Activated T-cell treated with anti-CD3 and anti-CD28 coated beads, Interleukin-2, amount 50 U/mL, for 4 hours (primary cell): ENCODE measurements around the gene UBAP2L. TPM values are rescaled to one million over a fixed set of nuclear protein-coding genes. Genes with fewer than 3 reads are reported as not detected.
A peak's percentile ranks its signal among the peaks of the same experiment; 100 is the strongest.
"Not testable (repeated sequence)": the region's sequence is repeated elsewhere in the genome, so short reads cannot be mapped to it uniquely, and the experiment has no call there.

ENCODE experiments used
- ATAC-seq, 2 donors: fragments of 200-7000 bp; cut with Tn5 transposase; one replicate each; pipeline ENCODE4 v1.10.0; 2021
- DNase-seq: peaks from one replicate; pipeline ENCODE4 v3.0.0-alpha.2; 2020
- H3K27me3 Mint-ChIP-seq: one replicate; pipeline ENCODE4 v1.8.0; 2021; ENCODE audit warnings: low read depth, mixed read lengths
- H3K36me3 Mint-ChIP-seq: one replicate; pipeline ENCODE4 v1.8.0; 2022; ENCODE audit warnings: mixed read lengths; ENCODE audit not compliant: insufficient read depth
- H3K4me1 Mint-ChIP-seq: one replicate; pipeline ENCODE4 v1.8.0; 2021; ENCODE audit warnings: low read depth, mixed read lengths
- H3K4me3 Mint-ChIP-seq: one replicate; pipeline ENCODE4 v1.8.0; 2021; ENCODE audit warnings: mild to moderate bottlenecking, moderate library complexity, mixed read lengths
- H3K9me3 Mint-ChIP-seq: one replicate; pipeline ENCODE4 v1.8.0; 2021; ENCODE audit warnings: mixed read lengths
- total RNA-seq, 3 donors: library from RNA; stranded (reverse); gene quantifications; one replicate each; pipeline ENCODE4 v1.2.1, GENCODE V29; 2021

Gene UBAP2L
- total RNA-seq, 3 donors from 2014 or later, result 299 to 328 (median 318) TPM

- no peak overlapping the region for H3K4me3 Mint-ChIP-seq
- H3K4me1 Mint-ChIP-seq, result no peaks in the 10 kb centered on the region
- no peaks in the 10 kb centered on the region for H3K9me3 Mint-ChIP-seq
- no peak for ATAC-seq
- DNase-seq, result no peak
- no peaks in the 10 kb centered on the region for H3K27me3 Mint-ChIP-seq
- peaks cover 59% of the 10 kb centered on the region for H3K36me3 Mint-ChIP-seq
Observed at GRCh38 chr1:154253671-154254070, 32.9 kb downstream of the UBAP2L start.

DNA sequence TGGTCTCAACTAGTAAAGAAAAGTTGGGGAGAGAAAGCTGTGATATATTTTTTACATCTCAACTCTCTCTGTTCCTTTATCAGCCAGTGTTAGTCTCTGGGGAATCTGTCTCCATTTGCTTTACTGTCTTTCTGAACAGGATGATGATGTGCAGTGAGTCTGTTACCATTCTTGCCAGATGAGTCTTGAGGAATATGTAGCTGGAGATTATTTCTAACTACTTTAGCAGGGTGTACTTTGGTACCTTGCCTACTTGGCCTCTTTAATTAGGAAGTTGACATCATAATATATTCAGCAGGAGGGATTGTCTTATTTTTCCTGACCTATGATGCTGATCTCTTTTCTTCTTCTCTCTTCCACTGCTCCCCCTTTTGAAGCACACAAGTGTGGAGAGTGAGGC lies 35.9 kb downstream of the UBAP2L start:
- H3K9me3 Mint-ChIP-seq, result no peaks in the 10 kb centered on the region
- H3K27me3 Mint-ChIP-seq, result no peaks in the 10 kb centered on the region
- DNase-seq (no peak), ATAC-seq (no peak)
- H3K4me3 Mint-ChIP-seq, result no peak overlapping the region
- H3K4me1 Mint-ChIP-seq, result peaks cover under 1% of the 10 kb centered on the region
- H3K36me3 Mint-ChIP-seq, result peaks cover 56% of the 10 kb centered on the region

- Mint-ChIP-seq H3K27me3 (no peaks in the 10 kb centered on the region), H3K4me1 (peaks cover 17% of the 10 kb centered on the region), H3K9me3 (no peaks in the 10 kb centered on the region), H3K36me3 (peaks cover 69% of the 10 kb centered on the region), H3K4me3 (no peak overlapping the region)
- ATAC-seq (no peak), DNase-seq (no peak)
Observed at GRCh38 chr1:154258784-154259183, 38.0 kb downstream of the UBAP2L start.

DNA sequence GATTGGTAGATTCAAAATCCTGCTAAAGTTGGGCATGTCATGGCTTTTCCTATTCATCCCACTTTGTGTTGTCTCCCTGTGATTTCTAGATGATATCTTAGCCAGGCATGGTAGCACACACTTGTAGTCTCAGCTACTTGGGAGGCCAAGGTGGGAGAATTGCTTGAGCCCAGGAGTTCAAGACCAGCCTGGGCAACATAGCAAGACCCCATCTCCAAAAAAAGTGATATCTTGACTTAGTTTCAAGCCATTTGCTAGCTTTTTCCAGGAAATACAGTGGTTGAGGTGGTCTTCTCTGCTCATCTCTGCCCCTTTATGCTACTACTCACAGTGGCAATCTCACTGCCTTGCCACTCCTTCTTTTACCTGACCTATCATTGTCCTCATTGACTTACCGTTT lies 39.4 kb downstream of the UBAP2L start:
- peaks cover 71% of the 10 kb centered on the region for H3K36me3 Mint-ChIP-seq
- DNase-seq, result no peak
- H3K27me3 Mint-ChIP-seq, result no peaks in the 10 kb centered on the region
- H3K4me1 Mint-ChIP-seq, result peaks cover 30% of the 10 kb centered on the region
- no peak overlapping the region for H3K4me3 Mint-ChIP-seq
- ATAC-seq, result no peak
- no peaks in the 10 kb centered on the region for H3K9me3 Mint-ChIP-seq

- DNase-seq, result no peak
- Mint-ChIP-seq H3K9me3 (no peaks in the 10 kb centered on the region), H3K4me1 (peaks cover 44% of the 10 kb centered on the region), H3K27me3 (no peaks in the 10 kb centered on the region), H3K36me3 (peaks cover 50% of the 10 kb centered on the region), H3K4me3 (peak overlapping the region; percentile 24)
- ATAC-seq, result no peak
Observed at GRCh38 chr1:154263465-154264332, 42.9 kb downstream of the UBAP2L start.

DNA sequence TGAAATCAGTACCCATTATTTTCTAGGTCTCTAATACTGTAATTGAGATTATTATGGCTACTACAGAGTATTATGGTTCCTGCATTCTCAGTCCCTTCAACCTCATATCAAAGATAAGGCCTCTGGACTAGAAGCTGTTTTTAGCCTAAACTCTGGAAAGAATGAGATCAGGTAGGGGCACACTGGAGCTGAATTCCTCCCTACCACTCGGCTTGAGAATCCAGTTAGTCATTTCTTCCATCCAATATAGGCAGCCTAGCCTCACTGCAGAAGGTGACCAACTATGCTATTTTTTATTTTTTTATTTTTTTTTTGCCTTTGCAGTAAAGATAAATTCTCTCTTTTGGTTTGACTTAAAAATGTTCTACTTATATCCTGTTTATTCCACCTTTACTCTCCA lies 43.7 kb downstream of the UBAP2L start:
- Mint-ChIP-seq H3K4me1 (peaks cover 44% of the 10 kb centered on the region), H3K36me3 (peaks cover 54% of the 10 kb centered on the region), H3K9me3 (no peaks in the 10 kb centered on the region), H3K4me3 (no peak overlapping the region), H3K27me3 (no peaks in the 10 kb centered on the region)
- DNase-seq (no peak), ATAC-seq (no peak)

DNA sequence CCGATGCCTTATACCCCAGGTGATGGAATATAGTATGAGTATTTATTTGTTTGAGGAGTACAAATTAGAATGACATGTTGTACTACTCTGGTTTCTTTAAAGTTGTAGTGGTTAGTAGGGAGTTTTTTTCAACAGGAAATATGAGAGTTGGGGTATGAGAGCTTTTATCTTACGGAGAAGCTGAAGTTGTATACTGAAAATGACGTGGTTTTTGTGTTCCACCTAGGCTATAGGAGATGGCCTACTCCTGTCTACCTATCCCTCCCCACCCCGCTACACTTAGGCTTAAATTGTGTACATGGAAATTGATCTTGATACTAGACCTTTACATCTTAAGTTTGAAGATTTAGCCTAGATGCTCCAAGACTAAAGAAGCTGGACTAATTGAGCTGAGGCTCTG lies 44.8 kb downstream of the UBAP2L start:
- peak; percentile 77 to 81 for ATAC-seq

GRCh38 chr1:154270833-154271232 lies 50.1 kb downstream of the UBAP2L start:
- Mint-ChIP-seq H3K36me3 (peaks cover 37% of the 10 kb centered on the region), H3K27me3 (no peaks in the 10 kb centered on the region), H3K4me1 (peaks cover 46% of the 10 kb centered on the region), H3K4me3 (no peak overlapping the region), H3K9me3 (no peaks in the 10 kb centered on the region)
- no peak for ATAC-seq
- no peak for DNase-seq

More for the DNA sequence above, 44.8 kb downstream of the UBAP2L start:
- Mint-ChIP-seq H3K36me3 (peaks cover 54% of the 10 kb centered on the region), H3K9me3 (no peaks in the 10 kb centered on the region), H3K27me3 (no peaks in the 10 kb centered on the region), H3K4me3 (peak overlapping the region; percentile 29), H3K4me1 (peaks cover 44% of the 10 kb centered on the region)
- no peak for DNase-seq

- Mint-ChIP-seq H3K4me3 (peak within 1 kb of the TSS; percentile 99), H3K36me3 (peaks cover 34% of the 10 kb centered on the region), H3K9me3 (no peaks in the 10 kb centered on the region), H3K27me3 (no peaks in the 10 kb centered on the region), H3K4me1 (peaks cover 38% of the 10 kb centered on the region)
- DNase-seq (peak; percentile 96), ATAC-seq (peak; percentile 88 to 96)
Observed at GRCh38 chr1:154272217-154272998, 51.7 kb downstream of the UBAP2L start, which contains the start of gene HAX1. TSS of gene HAX1 (plus strand) at chr1:154272629. CDS start at chr1:154272724, 95 bp downstream.

GRCh38 chr1:154272999-154273563 lies 52.3 kb downstream of the UBAP2L start:
- no peaks in the 10 kb centered on the region for H3K9me3 Mint-ChIP-seq
- ATAC-seq (no peak), DNase-seq (no peak)
- peak overlapping the region; percentile 99 for H3K4me3 Mint-ChIP-seq
- no peaks in the 10 kb centered on the region for H3K27me3 Mint-ChIP-seq
- peaks cover 38% of the 10 kb centered on the region for H3K4me1 Mint-ChIP-seq
- peaks cover 34% of the 10 kb centered on the region for H3K36me3 Mint-ChIP-seq

DNA sequence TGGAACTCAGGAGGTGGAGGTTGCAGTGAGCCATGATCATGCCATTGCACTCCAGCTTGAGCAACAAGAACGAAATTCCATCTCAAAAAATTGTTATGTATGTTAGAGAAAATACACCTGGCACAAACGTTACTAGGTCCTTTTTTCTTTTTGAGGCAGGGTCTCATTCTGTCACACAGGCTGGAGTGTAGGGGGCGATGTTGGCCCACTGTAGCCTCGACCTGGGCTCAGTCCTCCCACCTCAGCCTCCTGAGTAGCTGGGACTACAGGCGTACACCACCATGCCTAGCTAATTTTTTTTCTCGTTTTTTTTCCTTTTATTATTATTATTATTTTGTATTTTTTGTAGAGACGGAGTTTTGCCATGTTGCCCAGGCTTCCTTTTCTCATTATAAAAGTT lies 56.0 kb downstream of the UBAP2L start:
- peaks cover 17% of the 10 kb centered on the region for H3K36me3 Mint-ChIP-seq
- H3K4me1 Mint-ChIP-seq, result peaks cover 28% of the 10 kb centered on the region
- DNase-seq (no peak), ATAC-seq (no peak)
- H3K4me3 Mint-ChIP-seq, result no peak overlapping the region
- H3K9me3 Mint-ChIP-seq, result no peaks in the 10 kb centered on the region
- no peaks in the 10 kb centered on the region for H3K27me3 Mint-ChIP-seq

GRCh38 chr1:154287591-154287990 lies 66.8 kb downstream of the UBAP2L start:
- not testable (repeated sequence) for H3K9me3 Mint-ChIP-seq, H3K4me3 Mint-ChIP-seq, H3K4me1 Mint-ChIP-seq, ATAC-seq, DNase-seq, H3K36me3 Mint-ChIP-seq, H3K27me3 Mint-ChIP-seq

DNA sequence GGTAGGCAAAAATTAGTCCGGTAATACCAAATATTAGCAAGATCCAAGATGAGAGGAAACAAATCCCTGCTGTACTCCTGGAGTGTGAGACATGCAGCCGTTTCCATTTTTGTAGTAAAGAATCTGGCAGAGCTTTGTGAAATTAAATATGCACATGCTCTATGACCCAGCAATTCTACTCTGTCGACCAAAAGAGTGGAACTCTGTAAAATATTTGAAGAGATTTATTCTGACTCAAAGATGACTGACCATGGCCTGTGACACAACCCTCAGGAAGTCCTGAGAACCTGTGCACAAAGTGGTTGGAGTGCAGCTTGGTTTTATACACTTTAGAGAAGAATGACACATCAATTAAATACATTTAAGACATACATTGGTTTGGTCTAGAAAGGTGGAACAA lies 67.9 kb downstream of the UBAP2L start:
- Mint-ChIP-seq H3K4me3 (no peak overlapping the region), H3K36me3 (no peaks in the 10 kb centered on the region), H3K4me1 (no peaks in the 10 kb centered on the region), H3K27me3 (no peaks in the 10 kb centered on the region), H3K9me3 (no peaks in the 10 kb centered on the region)
- DNase-seq (no peak), ATAC-seq (no peak)

- Mint-ChIP-seq H3K36me3 (no peaks in the 10 kb centered on the region), H3K4me3 (no peak overlapping the region), H3K9me3 (peaks cover 11% of the 10 kb centered on the region), H3K27me3 (no peaks in the 10 kb centered on the region), H3K4me1 (no peaks in the 10 kb centered on the region)
- ATAC-seq (no peak), DNase-seq (no peak)
Observed at GRCh38 chr1:154290921-154291320, 70.2 kb downstream of the UBAP2L start.
